ENCODE data around the gene PSMA1.

PSMA1 gene

GRCh38 chr11:14549891-14550290 lies 29.7 kb upstream of the PSMA1 start:
- no peak overlapping the region for H3K4me3 ChIP-seq (ENCODE audit: low read length)
- no peak overlapping the region for H2AFZ ChIP-seq (ENCODE audit: low read length)
- no peak for TF ChIP-seq EZH2phosphoT487 (IDR thresholded peaks at IDR 0.05; ENCODE audit: low read length)
- TF ChIP-seq CTCF (IDR thresholded peaks at IDR 0.05; ENCODE audit: low read length): no peak
- H3K9ac ChIP-seq (ENCODE audit: low read length): no peak overlapping the region
- H3K27me3 ChIP-seq (replicated peaks; ENCODE audit: insufficient read depth, low read length): no peaks in the 10 kb centered on the region
- no peak overlapping the region for H3K4me2 ChIP-seq (ENCODE audit: low read depth, low read length)
- H3K27ac ChIP-seq (ENCODE audit: low read length): no peak overlapping the region
- no peaks in the 10 kb centered on the region for H3K36me3 ChIP-seq (replicated peaks; ENCODE audit: insufficient read depth, low read length)
- H3K4me1 ChIP-seq (ENCODE audit: low read length): peaks cover 10% of the 10 kb centered on the region
- no peaks in the 10 kb centered on the region; the same call in 1 of the 2 replicates for H3F3A ChIP-seq (ENCODE audit: insufficient read depth, low read length)
- H3K9me2 ChIP-seq (replicated peaks; ENCODE audit: insufficient read depth, low read length): no peaks in the 10 kb centered on the region
- DNase-seq: no peak
- H3K79me2 ChIP-seq (ENCODE audit: low read length): no peaks in the 10 kb centered on the region
- no peaks in the 10 kb centered on the region for H3K9me3 ChIP-seq (replicated peaks; ENCODE audit: insufficient read depth, low read length)
- no peaks in the 10 kb centered on the region for H4K20me1 ChIP-seq (ENCODE audit: insufficient read depth, low read length)

DNA sequence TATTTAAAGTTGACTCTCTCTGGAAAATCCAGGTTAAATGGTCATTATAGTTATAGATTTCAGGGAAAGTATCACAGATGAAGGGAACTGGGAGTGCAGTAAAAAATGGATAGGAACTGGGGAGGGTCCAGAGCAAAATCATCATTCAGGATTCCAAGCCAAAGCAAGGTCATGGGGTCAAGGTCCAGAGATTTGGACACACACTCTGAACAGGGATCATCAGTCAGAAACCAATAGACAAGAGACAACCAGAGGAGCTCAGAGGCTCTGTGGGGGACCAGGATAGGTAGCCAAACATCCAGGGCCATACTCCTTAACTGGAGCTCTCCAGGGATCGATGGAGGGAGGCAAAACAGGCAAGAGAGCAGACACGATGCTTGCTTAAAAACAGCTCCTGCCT lies 27.3 kb upstream of the PSMA1 start:
- Histone ChIP-seq H3K4me2 (ENCODE audit: low read depth, low read length) (no peak overlapping the region), H3K9ac (ENCODE audit: low read length) (no peak overlapping the region), H3K27me3 (replicated peaks; ENCODE audit: insufficient read depth, low read length) (no peaks in the 10 kb centered on the region), H3F3A (ENCODE audit: insufficient read depth, low read length) (no peaks in the 10 kb centered on the region), H3K4me3 (ENCODE audit: low read length) (no peak overlapping the region), H3K27ac (ENCODE audit: low read length) (no peak overlapping the region), H3K9me2 (replicated peaks; ENCODE audit: insufficient read depth, low read length) (no peaks in the 10 kb centered on the region), H3K9me3 (replicated peaks; ENCODE audit: insufficient read depth, low read length) (no peaks in the 10 kb centered on the region), H4K20me1 (ENCODE audit: insufficient read depth, low read length) (no peaks in the 10 kb centered on the region), H3K4me1 (ENCODE audit: low read length) (peaks cover 7% of the 10 kb centered on the region), H2AFZ (ENCODE audit: low read length) (no peak overlapping the region), H3K79me2 (ENCODE audit: low read length) (no peaks in the 10 kb centered on the region), H3K36me3 (replicated peaks; ENCODE audit: insufficient read depth, low read length) (no peaks in the 10 kb centered on the region)
- no peak for DNase-seq
- no peak for TF ChIP-seq EZH2 (optimal IDR thresholded peaks at IDR 0.05; ENCODE audit: low read depth, low read length)
- TF ChIP-seq CTCF (IDR thresholded peaks at IDR 0.05; ENCODE audit: low read length): no peak
- TF ChIP-seq EZH2phosphoT487 (IDR thresholded peaks at IDR 0.05; ENCODE audit: low read length): no peak

- no peaks in the 10 kb centered on the region for H3F3A ChIP-seq (ENCODE audit: insufficient read depth, low read length)
- H3K9me3 ChIP-seq (replicated peaks; ENCODE audit: insufficient read depth, low read length): no peaks in the 10 kb centered on the region
- H4K20me1 ChIP-seq (ENCODE audit: insufficient read depth, low read length): no peaks in the 10 kb centered on the region
- no peaks in the 10 kb centered on the region for H3K79me2 ChIP-seq (ENCODE audit: low read length)
- H3K36me3 ChIP-seq (replicated peaks; ENCODE audit: insufficient read depth, low read length): no peaks in the 10 kb centered on the region
- H3K9me2 ChIP-seq (replicated peaks; ENCODE audit: insufficient read depth, low read length): no peaks in the 10 kb centered on the region
- TF ChIP-seq EZH2 (optimal IDR thresholded peaks at IDR 0.05; ENCODE audit: low read depth, low read length): no peak
- TF ChIP-seq EZH2phosphoT487 (IDR thresholded peaks at IDR 0.05; ENCODE audit: low read length): no peak
- no peak for TF ChIP-seq CTCF (IDR thresholded peaks at IDR 0.05; ENCODE audit: low read length)
- H2AFZ ChIP-seq (ENCODE audit: low read length): no peak overlapping the region
- H3K4me3 ChIP-seq (ENCODE audit: low read length): no peak overlapping the region
- DNase-seq: no peak
- no peaks in the 10 kb centered on the region for H3K27me3 ChIP-seq (replicated peaks; ENCODE audit: insufficient read depth, low read length)
- no peak overlapping the region for H3K4me2 ChIP-seq (ENCODE audit: low read depth, low read length)
- H3K27ac ChIP-seq (ENCODE audit: low read length): no peak overlapping the region
- H3K4me1 ChIP-seq (ENCODE audit: low read length): peaks cover 7% of the 10 kb centered on the region
- H3K9ac ChIP-seq (ENCODE audit: low read length): no peak overlapping the region
Measured at GRCh38 chr11:14546672-14547071, 26.5 kb upstream of the PSMA1 start.
